IPS-NIHi7 (cell line): ENCODE results near the gene CEP164.

Source experiments
- DNase-seq: peaks from one replicate; pipeline ENCODE4 v3.0.0; 2012; ENCODE audit warnings: mixed read lengths; ENCODE audit errors: extremely low spot score

The CEP164 gene

DNA sequence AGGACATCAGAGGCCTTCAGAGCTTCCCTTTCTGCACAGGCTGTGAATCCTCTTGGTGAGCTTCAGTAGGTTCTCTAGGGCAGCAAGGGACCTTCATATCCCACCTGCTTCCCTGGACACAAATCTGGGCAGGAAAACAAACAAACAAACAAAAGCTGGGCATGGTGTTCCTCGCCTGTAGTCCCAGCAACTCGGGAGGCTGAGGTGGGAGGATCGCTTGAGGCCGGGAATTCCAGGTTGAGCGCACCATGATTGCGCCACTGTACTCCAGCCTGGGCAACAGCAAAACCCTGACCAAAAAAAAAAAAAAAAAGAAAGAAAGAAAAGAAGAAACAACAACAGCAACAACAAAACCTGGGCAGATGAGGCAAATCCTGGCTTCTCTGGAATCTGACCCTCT is 92.9 kb downstream of the CEP164 start:
- no peak for DNase-seq

DNA sequence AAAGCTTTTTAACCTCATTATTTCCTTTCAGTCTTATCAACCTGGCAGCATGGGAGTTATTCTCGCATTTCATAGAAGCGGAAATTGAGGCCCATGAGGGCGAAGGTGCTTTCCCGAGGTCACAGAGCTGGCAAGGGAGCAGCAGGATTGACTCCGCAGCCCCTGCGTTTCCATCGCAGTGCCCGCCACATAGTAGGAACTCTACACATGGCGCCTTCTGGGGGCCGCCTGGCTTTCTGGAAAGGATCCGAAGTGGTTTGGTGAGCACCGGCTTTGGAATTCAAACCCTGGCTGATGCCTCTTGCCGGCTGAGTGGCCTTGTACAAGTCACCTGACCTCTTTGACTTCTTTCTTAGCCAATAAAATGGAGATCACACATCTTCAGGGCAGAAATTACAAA is 93.4 kb downstream of the CEP164 start:
- no peak for DNase-seq

DNA sequence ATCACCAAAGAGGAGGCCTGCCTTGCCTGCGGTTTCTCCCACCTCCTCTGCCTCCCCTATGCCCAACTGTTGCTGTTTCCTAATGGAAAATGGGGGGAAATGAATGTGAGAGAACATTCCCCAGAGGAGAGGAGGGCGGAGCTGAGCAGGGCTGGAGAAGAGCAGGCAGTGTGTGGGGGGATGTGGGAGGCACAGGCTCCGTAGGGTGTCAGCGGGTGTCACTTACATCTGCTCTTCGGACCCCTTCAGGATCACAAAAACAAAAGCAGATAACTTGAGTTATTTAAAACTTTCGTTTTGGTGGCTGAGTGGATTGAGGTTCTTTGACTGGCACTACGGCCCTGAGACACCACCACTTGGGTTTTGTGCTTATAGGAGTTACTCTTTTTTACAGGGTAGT is 93.8 kb downstream of the CEP164 start:
- DNase-seq: no peak

DNA sequence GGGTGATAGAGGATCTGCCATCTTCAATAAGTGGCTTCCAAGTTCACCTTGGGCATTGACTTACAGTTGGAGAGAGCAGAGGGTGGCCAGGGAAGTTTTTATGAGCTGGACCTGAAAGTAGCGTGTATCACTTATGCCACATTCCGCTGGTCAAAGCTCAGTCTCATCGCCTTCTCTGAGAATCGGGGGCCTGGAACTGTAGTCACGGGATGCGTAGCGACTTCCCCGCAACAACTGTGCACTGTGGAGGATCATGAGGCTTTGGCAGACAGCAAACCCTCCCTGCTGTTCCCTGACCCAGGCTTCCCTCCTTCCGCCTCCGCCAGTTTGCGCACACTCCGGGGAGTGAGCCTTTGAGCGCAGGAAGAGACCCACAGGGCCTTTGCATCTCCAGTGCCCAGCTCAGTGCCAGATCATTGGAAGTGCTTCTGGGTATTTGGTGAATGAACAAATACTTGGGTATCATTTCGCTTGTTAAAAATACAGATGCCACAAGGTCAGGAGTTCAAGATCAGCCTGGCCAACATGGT is 95.5 kb downstream of the CEP164 start:
- no peak for DNase-seq

DNA sequence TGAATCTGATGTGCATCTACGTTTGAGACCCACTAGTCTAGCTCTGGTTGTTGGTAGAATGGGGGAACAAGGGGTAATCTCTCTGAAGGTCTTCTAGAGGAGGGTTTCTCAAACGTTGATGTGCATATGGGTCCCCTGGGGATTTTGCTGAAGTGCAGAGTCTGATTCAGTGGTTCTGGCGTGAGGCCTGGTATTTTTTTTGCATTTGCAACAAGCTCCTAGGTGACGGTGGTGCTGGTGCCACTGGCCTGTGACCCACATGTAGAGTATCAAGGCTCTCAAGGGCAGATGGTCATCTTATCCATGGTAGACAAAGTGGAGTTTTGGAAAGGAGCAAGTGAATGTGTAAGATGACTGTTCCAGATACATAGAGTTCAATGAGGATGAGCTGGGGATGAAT is 97.1 kb downstream of the CEP164 start:
- no peak for DNase-seq

DNA sequence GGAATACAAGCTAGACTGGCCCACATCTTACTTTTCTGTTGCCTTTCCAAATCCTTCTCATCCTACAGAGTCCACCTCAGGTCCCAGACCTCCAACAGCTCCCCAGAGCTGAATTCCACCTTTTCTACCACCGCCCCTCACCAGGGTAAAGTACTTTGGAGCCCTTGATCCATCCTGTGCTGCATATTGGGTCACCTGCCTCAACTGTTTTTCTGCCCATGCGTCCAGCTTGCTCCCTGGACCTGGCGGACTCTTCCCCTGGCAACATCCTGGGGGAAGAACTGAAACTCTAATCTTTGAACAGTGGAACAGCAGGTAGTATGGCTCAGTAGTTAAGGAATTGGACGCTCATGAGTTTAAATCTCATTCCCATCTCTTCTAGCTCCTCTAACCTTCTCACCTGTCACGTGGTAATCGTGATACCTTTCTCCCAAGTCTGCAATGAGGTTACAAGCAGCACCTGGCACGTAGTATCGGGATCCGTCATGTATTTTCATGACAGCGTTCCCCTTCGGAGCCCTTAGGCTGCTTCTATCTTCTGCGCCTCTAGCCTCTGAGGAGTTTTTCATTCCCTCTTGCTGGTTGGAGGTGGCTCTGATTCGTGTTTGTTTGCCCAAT is 98.1 kb downstream of the CEP164 start:
- no peak for DNase-seq

DNA sequence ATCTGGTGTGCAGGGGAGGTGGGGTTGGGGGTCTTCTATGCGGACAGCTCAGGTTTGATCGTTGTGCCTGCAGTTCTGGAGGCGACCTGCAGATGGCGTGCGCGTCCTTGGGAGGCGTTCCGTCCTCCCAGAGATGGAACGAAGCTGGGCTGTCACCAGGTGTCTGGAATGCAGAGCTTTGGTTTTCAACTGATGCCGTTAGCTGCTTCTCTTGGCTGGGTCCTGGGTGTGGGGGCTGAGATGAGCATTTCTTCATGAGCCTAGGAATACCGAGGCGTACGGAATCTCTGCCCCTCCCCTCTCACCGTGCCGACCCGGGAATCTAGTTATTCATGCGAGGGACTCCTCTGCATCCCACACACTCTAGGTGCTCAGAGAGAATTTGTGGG is 98.6 kb downstream of the CEP164 start:
- peak; percentile 95 for DNase-seq

DNA sequence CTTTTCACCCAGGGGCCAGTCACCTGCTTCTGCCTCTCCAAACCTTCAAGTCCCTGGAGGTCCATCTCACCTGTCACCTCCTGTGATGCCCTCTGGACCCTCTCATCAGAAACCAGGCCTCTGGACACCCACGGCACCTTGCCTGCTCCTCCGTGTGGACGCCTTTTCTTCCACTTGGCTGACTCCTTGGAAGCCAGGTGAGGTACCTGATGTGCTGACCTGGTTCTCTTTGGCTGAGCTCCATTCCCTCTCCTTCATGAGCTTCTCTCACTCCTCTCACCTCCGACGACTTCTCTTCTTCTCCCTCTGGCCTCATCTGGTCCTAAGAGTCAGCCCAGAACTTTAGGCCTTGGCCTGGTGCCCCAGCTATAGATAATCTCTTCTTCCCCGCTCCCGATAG is 99.3 kb downstream of the CEP164 start:
- no peak for DNase-seq

DNA sequence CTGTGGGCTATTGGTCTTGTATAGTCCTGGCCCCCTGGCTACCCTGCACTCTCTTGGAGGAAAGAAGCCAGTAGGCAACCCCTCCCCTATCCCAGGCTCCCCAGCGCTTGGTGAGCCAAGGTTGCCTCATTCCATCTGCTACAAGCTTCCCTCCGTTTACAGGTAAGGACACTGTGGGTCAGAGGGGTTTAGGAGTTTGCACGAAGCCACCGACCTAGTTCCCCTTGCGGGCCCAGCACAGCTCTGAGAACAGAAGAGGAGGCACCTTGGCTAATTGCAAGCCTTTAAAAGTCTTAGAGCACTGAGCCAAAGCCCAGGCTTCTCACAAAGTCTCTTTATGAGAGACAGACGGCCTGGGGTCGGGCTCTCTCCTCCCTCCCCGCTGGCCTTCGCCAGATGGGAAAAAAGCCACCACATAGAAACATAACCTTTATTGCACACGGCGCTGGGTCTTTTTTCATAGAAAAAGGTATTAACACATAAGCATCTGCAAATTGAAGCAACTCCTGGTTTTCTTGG is 99.8 kb downstream of the CEP164 start:
- DNase-seq: no peak

DNA sequence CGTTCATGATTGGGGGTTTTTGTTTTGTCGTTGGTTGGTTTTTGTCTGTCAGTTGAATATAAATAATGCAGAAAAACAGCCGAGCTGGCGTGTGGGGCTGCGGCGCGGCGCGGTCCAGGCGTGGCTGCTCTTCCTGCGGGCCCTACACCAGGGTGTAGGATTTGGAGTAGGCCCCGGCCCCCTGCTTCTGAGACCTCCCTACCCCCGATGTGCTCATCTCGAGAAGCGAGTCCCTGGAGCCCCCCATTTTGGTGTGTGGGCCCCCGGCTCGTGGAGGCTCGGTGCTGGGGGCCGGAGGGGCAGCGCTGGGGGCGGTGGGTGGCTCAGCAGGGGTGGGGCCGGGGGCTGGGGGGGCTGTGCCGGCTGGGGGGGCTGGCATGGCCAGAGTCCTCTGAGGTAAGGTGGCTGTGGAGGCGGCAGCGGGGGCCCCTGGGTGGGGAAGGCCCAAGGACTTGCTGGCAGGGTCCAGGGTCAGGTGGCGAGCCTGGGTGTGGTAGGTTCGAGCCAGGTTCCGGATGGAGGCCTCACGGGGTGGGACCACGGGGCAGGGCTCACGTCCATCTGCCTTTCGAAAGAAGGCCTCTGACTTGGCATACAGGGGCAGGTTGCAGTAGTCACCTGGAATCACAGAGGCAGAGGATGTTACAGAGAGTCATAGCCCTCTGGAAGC is 100.7 kb downstream of the CEP164 start:
- no peak for DNase-seq

DNA sequence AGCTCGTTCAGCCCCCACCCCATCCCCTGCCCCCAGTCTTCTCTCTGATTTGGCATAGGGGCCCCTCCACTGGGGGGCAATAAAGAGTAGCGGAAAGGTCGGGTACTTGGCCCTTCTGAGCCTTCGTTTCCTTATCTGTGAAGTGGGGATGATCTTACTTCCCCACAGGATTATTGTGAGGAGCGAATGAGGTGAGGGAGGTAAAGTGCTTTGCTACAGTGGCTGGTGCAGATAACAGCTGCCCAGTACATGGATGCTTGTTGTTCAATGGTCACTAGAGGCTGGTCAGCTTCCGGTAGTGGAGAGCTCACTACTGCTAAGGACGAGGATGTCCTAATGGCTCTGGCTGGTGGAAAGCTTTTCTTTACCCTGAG is 101.2 kb downstream of the CEP164 start:
- DNase-seq: no peak

DNA sequence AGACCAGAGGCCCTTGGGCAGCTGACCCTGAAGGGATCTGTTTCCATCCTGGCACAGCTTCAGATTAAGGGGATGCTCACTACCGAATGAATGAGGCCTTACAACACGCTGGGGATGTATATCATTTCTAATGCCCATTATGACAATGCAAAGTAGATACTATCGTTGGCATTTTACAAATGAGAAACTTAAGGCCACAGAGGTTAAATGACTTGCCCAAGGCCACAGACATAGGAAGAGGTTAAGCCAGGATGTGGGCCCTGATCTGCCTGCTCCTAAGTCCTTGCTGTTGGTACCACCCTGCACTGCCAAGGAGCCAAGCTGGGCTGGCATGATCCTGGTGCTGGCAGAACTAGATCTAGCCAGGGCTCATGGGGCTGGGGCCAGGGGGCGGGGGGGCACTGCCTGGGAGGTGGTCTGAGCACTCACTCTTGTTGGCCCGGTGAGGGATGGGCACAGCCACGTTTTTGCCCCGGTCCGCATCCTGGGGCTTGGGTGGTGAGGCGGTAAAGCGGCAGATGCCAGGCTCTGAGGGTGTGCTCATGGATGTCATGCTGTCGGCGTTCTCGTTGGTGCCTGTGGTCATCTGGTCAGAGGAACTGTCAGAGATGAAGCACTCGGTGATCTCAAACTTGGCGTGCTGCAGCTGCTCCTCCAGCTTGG is 102.8 kb downstream of the CEP164 start:
- no peak for DNase-seq

DNA sequence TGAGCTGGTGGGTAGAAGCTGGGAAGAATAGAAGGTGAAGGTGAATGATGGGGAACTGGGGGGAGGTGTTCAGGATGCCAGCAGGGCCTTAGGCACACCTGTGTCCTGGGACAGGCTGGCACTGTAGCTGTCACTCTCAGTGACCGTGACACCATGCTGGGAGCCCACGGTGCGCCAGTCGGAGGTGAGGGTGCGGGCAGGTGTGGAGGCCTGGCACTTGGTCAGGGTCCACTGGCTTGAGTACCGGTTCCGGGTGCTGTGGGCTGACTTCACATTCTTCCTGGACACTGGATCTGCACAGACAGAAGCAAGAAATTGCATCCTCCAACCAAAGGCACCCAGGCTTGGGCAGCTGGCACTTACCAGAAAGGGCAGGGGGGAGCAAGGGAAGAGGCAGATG is 103.8 kb downstream of the CEP164 start:
- DNase-seq: no peak

DNA sequence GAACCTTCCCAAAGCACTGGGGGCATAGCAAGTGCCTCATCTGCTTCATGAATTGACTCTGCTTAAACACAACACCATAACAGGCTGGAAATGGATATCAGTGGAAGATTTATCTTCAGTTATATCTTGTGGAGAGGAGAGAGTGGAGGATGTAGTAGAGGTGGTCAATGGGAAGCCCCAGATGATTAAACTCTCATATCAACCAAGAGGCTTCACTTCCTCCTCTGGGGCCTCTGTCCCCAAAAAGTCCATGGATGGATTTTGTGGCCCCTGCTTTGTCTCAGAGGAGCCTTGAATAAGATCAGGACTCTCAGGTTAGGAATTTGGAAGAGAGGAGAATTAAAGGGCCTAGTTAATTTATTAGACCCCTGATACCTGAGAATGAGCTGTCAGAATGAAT is 106.1 kb downstream of the CEP164 start:
- no peak for DNase-seq

DNA sequence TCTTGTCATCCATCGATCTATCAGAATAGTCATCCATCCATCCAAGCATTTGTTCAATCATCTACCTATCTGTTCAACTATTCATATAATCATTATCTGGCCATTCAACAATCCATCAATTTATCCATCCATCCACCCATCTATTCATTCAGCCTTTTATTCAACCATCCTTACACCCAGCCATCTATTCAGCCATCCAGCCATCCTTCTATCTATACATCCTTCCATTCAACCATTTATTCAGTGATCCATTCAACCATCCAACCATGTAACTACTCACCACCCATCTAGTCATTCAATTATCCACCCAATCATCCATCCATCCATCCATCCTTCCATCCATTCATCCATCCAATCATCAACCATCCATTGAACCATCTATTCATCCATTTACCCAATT is 106.8 kb downstream of the CEP164 start:
- no peak for DNase-seq

DNA sequence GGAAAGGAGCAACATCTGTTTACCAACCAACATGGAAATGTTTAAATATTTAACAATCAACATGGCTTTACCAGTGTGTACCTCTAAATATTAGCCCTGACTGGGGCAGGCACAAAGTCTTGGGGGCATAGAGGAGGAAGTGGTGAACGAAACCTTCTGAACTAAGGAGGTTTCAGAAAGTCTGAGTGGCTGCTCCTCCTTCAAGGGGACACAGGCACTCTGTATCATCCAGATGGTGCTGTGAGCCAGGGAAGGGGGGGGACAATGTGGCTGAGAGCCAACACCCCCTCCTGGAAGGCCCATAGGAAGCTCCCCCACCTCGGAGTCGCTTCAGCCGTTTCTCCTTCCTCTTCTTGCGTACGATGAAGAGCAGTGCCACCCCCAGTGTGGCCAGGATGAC is 107.7 kb downstream of the CEP164 start:
- no peak for DNase-seq

DNA sequence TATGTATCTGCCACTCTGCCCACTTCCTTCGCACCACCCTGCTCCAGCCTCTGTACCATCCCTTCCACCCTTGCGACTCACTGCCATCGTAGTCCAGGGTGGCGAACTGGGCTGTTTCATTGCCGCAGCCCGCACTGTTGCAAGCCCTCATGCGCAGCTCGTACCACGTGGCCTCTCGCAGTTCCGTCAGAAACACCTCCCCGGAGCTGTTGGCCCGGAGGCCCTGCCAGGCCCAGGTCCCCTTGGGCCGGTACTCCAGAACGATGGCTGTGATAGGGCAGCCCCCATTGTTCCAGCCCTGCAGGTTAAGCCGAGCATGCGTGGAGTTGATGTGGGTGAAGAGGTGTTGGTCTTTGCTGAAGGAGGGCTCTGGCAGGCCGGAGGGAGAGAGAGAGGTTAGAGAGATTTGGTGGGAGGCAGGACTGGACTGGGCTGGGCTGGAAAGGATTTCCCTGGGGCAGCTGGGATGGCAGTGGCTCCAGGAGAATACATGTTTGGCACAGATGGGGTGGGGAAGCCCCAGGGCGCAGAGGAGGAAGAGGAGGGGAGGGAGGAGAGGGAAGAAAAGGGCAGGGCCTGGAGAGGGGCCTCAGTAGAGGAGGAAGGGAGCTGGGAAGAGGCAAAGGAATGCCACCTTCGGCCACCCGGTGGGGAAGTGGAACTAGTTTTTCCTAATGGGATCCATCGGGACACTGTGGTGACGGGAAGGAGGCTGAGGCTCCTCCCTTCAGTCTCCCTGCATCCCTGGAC is 109.6 kb downstream of the CEP164 start:
- no peak for DNase-seq

DNA sequence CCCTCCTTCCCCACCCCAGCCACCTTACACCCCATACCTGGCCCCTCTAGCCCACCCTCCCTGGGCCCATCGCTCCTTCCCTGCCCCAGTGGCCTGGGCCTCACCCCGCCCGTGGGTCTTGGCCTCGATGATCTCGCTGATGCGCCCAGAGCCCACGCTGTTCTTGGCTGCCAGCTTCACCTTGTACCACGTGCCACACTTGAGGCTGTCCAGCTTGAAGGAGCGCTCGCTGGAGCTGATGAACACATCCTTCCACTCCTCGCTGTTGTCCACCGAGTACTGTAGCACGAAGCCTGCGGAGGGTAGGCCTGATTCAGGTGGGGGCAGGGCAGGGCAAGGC is 110.1 kb downstream of the CEP164 start:
- DNase-seq: no peak

DNA sequence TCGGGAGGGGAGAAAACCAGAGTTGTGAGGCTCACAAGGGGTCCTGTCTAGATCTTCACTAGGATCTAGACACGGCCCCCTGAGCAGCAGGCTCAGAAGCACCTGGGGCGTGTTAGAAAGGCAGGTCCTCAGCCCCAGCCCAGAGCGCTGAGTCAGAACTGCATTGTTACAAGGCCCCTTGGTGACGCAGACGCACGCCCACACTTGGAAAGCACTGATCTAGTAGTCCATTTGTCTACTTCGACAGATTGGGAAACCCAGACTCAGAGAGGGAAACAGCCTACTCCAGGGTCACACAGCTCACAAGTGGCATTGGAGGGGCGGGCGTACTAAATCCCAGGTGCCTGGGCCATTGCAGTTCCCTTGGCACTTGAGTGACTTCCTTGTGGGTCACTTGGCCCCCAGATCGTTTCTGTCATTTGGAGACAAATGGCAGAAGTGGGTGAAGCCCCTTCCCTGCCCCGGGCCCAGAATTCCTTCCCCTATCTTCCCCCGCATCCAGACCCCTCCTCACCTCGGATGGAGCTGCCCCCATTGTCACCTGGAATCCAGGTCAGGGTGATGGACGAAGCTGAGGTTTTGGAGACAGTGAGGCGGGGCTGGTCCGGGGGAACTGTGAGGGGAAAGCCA is 110.8 kb downstream of the CEP164 start:
- DNase-seq: no peak

DNA sequence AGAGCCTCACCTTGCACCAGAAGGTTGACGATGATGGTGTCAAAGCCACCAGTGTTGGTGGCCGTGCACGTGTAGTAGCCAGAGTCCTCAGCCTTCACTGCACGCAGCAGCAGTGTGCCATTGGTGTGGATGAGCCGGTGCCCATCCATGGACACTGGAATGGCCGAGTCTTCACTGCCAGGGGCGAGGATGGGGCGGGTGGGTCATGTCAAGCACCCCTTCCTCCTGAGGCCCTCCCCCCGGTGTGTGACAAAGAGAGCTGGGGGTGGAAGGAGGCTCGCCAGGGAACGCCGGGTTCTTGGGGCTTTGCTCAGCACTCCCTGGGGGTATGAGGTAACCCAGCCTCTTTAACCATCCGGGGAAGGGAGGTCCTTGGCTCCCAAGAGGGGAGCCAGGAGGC is 111.6 kb downstream of the CEP164 start:
- no peak for DNase-seq

DNA sequence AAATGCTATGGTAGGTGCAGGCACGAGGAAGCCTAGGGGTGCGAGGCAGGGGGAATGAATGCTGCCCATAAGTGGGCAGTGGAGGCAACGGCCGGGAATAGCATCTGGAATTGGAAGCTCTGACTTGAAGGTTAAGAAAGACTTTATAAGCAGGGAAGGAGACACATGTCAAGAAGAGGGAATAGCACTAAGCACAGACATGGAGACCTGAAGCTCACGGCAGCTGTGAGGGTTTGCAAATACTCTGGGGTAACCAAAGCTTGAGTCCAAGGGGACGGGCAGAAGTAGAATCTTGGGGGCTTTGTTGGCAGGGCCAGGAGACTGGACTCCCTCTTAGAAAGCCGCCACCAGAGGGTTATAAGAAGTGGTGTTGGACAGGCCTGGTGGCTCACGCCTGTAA is 112.6 kb downstream of the CEP164 start:
- no peak for DNase-seq
